EH (cell line): Measurements from ENCODE around the gene GPR135.
"Not testable (repeated sequence)": the region's sequence is repeated elsewhere in the genome, so short reads cannot be mapped to it uniquely, and the experiment has no call there.

Source experiments
- DNase-seq: peaks from one replicate; pipeline ENCODE4 v3.0.0-alpha.2; 2015; ENCODE audit warnings: low read depth

GPR135 gene

DNA sequence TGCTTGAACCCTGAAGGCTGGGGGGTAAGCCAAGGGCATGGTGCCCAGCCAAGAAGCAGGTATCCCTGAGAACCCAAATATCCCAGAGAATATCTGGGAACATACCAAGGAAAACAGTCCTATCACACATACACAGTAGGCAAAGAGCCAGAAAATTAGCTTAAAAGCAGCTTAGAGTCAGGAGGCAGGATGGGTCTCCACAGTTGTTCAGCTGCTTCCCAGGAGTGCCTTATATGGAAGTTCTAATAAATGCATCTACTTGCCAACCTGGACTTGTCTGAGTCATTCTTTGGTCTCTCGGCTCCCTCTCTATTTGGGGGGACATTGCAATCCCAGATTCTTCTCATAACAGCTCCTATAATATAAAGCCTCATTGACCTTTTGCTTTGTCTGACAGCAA, 9.0 kb upstream of the GPR135 start:
- DNase-seq = peak; percentile 78

DNA sequence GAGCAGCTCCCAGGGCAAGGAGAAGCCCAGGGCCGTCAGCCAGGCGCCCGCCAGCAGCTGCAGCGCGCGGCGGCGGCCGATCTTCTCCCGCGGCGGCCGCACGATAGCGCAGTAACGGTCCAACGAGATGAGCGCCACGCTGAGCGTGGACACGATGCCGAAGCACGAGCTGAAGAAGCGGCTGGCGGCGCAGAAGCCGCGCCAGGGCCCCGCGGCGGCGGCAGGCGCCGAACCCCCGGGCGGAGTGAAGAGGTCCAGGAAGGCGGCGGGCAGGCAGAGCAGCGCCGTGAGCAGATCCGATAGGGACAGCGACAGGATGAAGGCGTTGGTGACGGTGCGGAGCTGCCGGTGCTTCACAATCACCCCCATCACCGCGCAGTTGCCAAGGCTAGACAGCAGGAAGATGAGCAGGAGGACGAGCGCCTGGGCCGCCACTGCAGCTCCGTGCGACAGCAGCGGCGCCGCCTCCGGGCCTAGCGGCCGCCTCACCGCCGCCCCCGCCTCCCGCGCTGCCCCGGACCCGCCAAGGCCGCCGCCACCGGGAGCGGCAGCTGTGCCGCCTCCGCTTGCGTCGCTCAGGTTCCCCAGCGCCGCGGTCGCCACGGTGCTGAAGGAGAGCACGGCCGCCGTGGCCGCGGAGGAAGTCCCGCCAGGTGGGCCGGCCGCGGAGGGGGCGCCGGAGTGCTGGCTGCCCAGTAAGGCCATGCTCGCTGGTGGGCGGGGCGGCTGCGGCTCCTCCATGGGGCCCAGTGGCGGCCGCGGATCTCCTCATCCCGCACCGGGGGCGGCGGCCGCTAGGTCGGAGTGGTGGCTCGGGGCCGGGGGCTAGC, 479 bp downstream of the GPR135 start:
- peak; percentile 64 for DNase-seq

DNA sequence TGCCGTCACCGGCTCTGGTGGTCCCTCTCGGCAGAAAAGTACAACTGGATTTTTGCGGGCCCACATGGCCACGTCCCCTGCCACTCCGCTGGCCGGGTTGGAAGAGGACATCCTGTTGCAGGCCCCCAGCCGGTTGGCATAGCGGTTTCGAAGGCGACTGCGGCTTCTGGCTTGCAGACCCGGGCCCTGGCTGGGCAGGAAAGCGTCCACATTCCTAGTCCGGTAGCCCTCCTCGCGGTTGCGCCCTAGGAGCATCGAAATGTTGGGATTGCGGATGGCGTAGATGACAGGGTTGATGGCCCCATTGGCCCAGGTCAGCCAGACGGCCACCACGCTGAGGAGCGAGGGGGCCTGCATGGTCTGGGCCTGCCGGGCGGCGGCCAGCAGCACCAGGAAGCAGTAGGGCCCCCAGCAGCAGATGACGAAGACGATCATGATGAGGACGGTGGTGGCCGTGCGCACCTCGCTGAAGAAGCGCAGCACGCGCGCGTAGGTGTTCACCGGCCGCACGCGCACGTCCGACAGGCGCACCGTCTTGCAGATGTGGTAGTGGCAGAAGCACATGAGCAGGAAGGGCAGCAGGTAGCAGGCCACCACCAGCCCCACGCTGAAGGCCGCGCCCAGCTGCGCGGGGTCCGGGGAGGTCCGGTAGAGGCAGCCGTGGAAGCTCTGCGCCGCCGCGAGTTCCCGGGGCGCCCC, 1.2 kb downstream of the GPR135 start:
- no peak for DNase-seq

DNA sequence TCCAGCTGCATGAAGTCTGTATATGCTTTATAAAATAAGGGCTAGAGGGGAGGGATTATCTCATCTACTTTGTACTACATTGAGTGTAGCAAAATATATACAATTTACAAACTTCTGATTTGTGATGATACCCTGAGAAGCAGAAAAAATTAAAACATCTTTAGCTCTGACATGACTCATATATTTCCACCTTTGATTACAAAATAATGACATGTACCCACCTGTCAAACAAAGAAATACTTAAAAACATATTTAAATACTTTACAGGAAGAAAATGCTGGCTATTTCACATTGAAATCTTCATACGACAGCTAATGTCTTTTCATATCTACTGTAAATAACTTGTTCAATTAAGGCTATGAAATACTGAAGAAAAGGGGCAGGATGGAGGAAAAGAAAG, 3.3 kb downstream of the GPR135 start:
- no peak for DNase-seq

DNA sequence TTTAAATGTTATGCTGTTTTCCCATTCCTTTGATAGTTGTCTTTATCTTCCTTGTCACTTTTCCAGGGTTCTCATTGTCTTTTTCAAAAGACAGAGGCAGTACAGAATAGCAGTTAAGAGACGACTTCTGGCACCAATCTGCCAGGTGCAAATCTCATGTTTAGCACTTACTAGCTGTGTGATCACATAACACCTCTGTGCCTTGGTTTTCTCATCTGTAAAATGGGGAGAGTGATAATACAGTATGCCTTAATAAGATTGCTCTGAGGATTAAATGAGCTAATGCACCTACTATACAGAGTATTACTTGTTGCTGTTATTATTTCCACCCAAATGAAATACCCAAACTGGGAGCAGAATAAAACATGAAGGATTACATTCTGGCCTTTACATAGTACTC, 4.8 kb downstream of the GPR135 start:
- no peak for DNase-seq

DNA sequence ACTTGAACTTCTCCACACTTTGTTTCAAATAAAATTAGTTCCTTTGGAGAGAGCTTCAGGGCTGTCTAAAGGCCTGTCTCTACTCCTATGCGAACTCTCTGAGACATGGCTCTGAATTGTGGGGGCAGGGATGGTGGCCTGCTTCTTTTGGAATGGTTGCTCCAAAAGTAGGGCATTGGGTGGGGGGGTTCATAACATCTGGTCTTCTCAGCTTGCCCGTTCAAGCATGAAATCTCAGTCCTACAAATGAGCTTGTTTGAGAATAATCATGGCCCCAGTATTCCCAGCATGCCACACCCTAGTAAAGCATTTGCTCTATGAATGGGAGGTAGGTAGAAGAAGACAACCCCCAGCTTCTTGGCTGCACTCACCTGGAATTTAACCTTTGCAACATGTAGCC, 6.7 kb downstream of the GPR135 start:
- no peak for DNase-seq

DNA sequence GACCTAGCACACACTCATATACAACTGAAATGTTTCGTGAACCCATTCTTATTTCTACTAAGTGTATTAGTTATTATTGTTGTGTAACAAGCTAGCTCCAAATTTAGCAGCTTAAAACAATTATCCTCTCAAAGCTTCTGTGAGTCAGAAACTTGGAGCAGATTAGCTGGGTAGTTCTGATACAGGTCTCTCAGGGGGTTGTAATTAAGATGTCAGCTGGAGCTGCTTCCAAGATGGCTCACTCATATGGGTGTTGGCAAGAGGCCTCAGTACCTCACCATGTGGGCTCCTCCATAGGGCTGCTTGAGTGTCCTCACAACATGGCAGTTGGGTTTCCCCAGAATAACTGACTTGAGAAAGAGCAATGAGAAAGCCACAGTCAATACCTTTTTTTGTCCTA, 9.8 kb downstream of the GPR135 start:
- DNase-seq = peak; percentile 77

DNA sequence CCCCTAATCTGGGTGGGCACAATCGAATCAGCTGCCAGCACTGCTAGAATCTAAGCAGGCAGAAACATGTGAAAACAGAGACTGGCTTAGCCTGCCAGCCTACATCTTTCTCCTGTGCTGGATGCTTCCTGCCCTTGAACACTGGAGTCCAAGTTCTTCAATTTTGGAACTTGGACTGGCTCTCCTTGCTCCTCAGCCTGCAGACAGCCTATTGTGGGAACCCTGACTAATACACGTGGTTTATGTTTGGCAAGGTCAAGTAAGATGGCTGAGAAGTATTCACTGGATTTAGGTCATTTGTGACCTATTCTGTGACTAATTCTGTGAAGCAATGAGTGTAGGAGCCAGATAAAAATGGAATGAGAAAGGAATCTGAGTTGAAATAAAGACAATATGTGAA, 11.0 kb downstream of the GPR135 start:
- peak; percentile 97 for DNase-seq

DNA sequence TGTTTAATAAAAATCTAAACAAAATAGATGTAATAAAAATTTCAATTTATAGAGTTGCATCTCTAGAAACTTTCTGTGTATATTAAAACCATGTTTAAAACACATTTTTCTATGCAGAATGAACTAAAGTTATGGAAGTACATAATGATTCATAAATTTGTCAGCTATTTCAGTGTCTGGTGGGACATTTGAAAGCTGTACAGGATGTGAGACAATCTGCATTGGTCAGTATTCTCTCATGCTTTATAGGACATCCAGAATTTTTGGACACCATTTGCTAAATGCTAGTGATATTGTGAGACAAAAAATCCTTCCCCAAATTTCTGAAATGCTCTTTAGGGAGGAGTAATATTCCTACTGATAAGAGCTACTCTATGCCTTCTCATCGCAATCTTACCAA, 13.3 kb downstream of the GPR135 start:
- no peak for DNase-seq

DNA sequence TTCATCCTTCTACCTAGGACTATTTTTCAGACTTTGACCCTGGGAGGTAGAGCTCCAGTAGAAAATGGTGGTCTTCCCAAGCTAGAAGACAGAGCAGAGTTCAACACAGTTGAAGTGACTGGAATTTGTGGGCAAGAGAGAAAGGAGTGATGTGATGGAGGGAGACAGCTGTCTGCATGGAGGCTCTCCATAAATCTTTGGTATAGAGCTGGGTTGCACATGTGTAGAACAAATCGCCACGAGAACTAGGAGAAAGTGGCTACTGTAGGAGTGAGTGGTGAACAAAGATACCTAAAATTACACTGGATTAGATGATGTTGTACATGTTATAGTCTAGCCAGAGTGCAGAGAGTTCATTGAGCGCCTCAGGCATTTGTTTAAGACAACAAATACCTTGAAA, 14.5 kb downstream of the GPR135 start:
- no peak for DNase-seq

DNA sequence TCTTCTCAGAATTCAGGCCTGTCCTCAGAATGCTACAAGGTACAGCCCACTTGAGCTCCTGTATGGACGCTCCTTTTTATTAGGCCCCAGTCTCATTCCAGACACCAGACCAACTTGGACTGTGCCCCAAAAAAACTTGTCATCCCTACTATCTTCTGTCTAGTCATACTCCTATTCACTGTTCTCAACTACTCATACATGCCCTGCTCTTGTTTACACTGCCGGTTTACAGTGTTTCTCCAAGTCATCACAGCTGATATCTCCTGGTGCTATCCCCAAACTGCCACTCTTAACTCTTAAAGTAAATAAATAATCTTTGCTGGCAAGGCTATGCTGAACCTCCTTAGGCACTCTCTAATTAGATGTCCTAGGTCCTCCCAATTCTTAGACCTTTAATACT, 16.5 kb downstream of the GPR135 start:
- not testable (repeated sequence) for DNase-seq

DNA sequence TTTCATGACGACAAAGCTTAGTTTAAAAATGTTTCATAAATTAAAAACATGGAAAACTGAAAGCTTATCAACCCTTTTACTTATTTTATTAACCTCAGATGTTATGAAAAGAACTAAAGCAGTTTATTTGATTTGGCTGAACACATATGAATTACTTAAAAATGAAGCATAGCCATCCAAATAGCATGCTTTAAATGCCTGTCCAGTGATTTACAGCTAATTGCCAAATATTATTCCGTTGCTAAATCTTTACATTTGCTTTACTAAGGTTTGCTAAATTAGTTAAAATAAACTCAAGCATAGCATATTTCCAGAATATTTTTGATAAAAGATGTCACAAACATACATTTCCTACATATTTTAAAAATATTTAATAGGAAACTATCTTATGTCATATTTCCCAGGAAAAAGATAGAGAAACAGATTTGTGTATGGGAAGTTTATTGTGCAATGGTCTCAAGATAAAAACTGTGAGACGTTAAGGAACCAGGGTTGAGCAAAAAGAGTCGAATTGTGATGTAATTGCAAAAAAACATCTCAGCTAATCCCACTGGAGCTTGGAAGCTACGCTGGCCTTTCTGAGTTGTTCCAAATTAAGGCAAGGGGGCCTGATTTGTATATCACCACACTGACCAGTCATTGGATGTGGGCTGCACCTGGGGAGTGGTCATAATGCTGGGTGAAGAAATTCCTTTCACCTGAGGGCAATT, 25.8 kb downstream of the GPR135 start:
- peak; percentile 76 for DNase-seq

DNA sequence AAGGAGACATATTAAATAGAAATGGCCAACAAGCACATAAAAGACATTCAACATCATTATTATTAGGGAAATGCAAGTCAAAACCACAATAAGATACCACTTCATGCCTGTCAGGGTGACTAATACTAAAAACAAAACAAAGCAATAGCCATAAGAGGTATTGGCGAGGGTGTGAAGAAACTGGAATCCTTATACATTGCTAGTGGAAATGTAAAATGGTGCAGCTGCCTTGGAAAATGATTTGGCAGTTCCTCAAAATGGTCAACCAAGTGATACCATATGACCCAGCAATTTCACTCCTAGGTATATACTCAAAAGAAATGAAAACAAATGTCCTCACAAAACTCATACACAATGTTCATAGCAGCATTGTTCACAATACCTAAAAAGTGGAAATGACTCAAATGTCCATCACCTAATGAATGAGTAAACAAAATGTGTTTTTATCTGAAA, 27.0 kb downstream of the GPR135 start:
- DNase-seq = peak; percentile 88

DNA sequence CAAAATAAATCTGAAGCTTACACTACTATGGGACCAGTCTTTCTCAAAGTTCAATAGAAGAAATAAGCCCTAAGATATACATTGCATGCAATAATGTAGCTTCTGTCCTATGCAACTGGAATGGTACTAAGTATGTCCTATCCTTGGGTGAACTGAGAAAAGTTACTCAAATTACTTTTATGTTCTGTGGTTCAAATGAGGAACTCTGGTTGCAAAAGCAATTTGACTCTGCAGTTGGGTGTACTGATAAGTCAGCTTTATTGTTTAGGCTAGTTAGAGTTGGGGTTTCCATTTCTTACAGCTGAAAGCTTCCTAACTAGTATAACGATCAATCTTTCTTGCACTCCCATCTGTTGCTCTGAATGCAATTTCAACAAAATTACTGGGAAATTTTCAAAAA, 29.2 kb downstream of the GPR135 start:
- no peak for DNase-seq

DNA sequence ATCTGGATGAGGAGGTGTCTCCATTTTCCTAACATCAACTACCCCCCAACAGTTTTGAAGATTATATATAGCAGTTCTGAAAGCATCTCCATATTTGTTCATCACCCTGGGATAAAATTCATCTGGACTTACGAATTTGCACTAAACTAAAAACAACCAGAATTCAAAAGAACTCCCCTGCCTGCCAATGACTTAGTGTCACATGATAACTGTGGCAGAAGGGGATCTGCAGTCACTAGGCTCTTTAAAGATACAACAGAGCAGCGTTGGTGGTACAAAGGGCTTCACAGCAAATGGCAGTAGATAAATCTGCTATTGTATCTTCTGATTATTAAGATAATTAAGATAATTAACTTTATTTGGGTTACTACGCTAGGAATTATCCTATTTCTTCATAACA, 30.1 kb downstream of the GPR135 start:
- DNase-seq = no peak

DNA sequence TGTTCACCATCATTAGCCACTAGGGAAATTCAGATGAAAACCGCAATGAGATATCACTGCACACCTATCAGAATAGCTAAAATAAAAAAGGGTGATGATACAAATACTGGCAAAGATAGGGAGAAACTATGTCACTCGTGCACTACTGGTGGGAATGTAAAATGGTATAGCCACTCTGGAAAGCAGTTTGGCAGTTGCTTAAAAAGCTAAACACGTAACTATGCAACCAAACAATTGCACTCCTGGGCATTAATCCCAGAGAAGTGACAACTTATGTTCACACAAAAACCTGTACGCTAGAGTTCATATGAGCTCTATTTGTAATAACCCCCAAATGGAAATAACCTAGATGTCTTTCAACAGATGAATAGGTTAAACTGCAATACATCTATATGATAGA, 35.4 kb downstream of the GPR135 start:
- no peak for DNase-seq

DNA sequence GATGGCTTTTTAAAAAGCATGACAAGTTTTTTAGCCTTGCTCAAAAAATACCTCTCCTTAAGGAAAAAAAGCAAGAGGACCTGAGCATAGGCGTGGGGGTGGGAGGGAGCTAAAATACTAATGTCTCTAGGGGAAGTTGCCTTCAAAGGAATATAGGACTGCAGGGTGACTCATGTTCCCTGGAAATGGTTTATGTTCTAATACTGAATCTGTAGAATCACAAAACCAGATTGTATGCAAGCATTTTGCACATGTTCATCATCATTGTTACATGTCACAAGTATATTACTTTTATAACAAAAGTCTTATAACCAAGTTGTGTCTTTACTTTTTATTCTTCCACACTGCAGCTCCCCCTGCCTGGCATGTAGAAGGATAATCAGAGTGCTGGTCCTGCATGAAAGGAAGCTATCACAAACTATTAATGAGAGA, 36.6 kb downstream of the GPR135 start:
- DNase-seq = no peak

DNA sequence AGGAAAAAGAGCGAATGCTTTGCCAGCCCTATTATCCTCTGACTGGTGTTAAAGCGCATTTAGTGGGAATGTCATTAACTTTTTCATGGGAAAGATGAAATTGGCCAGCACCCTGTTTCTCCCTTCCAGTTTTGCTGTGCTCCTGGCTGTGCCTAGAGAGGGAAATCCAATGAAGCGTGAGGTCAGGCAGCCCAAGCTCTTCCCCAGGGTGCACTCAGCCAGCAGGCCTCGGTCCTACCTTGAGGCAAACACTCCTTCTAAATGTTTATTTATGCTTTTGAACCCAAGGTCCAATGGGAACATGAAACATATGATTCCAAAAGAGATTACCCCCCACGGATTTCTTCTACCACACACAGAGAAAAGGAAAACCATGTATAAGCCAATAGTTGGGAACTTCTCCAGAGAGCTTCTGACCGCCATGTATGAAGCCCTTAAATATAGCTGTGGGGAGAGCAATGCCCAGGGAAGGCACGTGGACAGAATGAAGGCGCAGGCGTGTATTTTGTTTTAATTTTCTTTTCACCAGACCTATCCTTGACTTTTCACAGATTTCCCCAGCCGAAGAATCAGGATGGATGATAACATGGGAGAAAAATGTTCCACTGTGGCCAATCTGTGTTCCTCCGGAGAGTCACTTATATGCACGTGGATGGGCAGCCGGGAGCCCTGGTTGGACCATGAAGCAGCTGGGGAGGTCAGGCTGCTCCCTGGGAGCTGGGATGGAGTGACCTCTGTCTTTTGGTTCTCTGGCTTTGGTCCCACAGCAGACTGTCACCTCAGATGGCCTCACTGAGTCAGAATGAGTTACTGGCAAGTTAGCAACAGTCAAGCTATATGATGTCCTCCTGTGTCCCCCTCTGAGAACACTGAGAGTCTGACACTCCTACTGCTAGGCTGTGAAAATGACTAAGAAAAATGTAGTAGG, 37.3 kb downstream of the GPR135 start:
- peak; percentile 86 for DNase-seq

DNA sequence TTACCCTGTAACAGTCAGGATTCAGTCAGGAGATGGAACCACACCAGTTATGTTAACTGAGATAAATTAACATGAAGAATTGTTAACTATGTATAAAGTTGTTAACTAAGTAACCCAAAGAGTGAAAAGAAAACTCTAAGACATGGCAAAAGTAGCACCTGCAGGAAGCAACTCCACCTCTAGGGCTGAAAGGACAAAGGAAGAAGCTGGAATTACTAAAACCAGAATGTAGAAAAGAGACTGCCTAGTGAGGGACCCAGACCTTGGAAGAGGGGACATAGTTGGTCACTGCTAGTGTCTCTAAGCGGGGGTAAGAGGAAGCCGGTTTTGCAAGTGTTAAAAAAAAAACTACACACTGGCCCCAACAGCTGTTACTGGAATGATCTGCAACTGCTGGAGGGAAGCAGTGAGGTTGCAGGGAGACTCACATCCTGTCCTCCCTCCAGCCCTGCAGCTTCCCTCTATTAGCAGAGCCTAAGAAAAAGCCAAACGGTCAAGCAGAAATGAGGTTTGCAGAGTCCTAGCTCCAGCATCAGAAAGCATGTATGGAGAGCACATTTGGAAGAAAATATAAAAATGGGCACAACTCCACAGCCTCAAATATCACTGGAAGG, 39.8 kb downstream of the GPR135 start:
- peak; percentile 69 for DNase-seq

DNA sequence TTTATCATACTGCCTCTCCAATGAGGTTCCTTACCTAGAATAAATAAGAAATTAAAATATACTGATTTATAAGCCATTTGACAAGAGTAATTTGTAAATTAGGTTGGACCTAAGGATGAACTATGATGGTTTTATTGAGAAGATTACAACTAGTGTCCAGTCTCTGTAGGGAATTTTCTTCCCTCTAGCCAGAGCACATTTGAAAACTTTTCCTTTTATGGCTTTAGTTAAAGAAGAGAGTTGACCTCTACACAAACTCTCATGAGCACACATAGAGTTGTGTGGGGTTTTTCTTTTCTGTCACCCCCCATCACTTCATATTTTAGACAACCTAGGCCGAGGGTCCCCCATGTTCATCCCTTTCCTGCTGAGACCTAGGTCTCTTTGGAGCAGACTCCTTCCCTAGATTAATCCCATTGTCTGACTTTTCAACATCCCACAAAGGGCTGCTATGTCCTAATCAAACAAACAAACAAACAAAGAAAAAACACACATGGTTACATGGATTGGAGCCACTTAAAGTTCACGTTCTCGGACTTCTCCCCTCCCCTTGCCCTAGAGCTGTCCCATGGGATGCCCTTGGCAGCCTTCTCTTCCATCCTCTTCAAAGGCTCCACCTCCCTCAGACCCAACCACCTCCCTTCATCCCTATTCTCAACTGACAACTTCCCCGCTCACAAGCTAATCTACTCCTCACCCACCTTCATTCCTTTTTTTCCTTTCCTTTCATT, 40.7 kb downstream of the GPR135 start:
- no peak for DNase-seq
